HCT116 (cell line): ENCODE measurements around the gene KRT74. TPM values are rescaled to one million over a fixed set of nuclear protein-coding genes. Genes with fewer than 3 reads are reported as not detected.

Experiments
- ATAC-seq: fragments of 200-7000 bp; cut with Tn5 transposase; 2 replicates; pipeline ENCODE4 v1.9.1; 2020; ENCODE audit warnings: mild to moderate bottlenecking, moderate library complexity
- BruUV-seq: library from RNA; stranded (reverse); fragments of 400-500 nt; replicated peaks from 2 replicates; lab custom pipeline; 2021; lab: Mats Ljungman, UMichigan
- CTCF ChIA-PET: fragments of 300-600 bp; sonication (Branson Sonifier 250); formaldehyde crosslinking; loops from one replicate; lab custom pipeline; 2021; ENCODE audit warnings: antibody characterized with exemption; lab: Charles Lee
- POLR2A ChIA-PET: fragments of 300-600, 350-600 bp; sonication (Branson Sonifier 250); formaldehyde crosslinking; loops from one replicate; lab custom pipeline; 2021; ENCODE audit warnings: antibody characterized with exemption; lab: Charles Lee
- RAD21 ChIA-PET, 2 experiments: fragments of 300-600 bp; sonication (Branson Sonifier 250); formaldehyde crosslinking; loops; one replicate each; lab custom pipeline; 2023; ENCODE audit warnings: low total read pairs in 2 of 2; ENCODE audit not compliant: uncharacterized antibody in 2 of 2, unreplicated experiment in 2 of 2, low non-redundant PET in 1 of 2; lab: Charles Lee
- DNase-seq: peaks from one replicate; pipeline ENCODE4 v3.0.0-alpha.2; 2010; ENCODE audit warnings: low read depth, low spot score
- H2AFZ ChIP-seq: fragments of 200-600 bp; shearing (Covaris generic), sonication (generic); 2 replicates; pipeline ENCODE4 v1.6.1; 2017; ENCODE audit warnings: low read depth, mixed run types, mixed read lengths, antibody characterized with exemption, low read length; ENCODE audit not compliant: poor library complexity, severe bottlenecking
- H3K27ac ChIP-seq: 2 replicates; pipeline ENCODE4 v1.5.1; 2012; ENCODE audit warnings: low read depth, low read length
- H3K27me3 ChIP-seq: fragments of 200-600 bp; sonication (generic); 2 replicates; pipeline ENCODE4 v1.6.1; 2016; ENCODE audit warnings: mixed run types, low read length, mixed read lengths; ENCODE audit not compliant: insufficient read depth
- H3K36me3 ChIP-seq, 2 experiments: fragments of 200-500 bp in 1 of 2; fragments of 200-600 bp in 1 of 2; sonication (Bioruptor generic) in 1 of 2; sonication (generic) in 1 of 2; 2 replicates each; pipeline versions ENCODE4 v1.5.1 to v1.6.1; 2014 to 2016; ENCODE audit warnings: low read length in 2 of 2, inconsistent platforms in 1 of 2, mixed read lengths in 1 of 2, mixed run types in 1 of 2; ENCODE audit not compliant: insufficient read depth in 2 of 2, control insufficient read depth in 1 of 2
- H3K4me1 ChIP-seq, 2 experiments: fragments of 200-600 bp in 1 of 2; sonication (generic) in 1 of 2; 2 replicates each; pipeline versions ENCODE4 v1.5.1 to v1.6.1; 2012 to 2017; ENCODE audit warnings: low read length in 2 of 2, inconsistent platforms in 1 of 2, mild to moderate bottlenecking in 1 of 2, mixed read lengths in 1 of 2, mixed run types in 1 of 2, moderate library complexity in 1 of 2; ENCODE audit not compliant: insufficient read depth in 2 of 2, control insufficient read depth in 1 of 2
- H3K4me2 ChIP-seq: fragments of 200-600 bp; sonication (generic); 2 replicates; pipeline ENCODE4 v1.6.1; 2017; ENCODE audit warnings: mixed run types, low read length, mixed read lengths
- H3K4me3 ChIP-seq, 2 experiments: fragments of 200-600 bp in 1 of 2; sonication (generic) in 1 of 2; replicated peaks in 1 of 2; 2 replicates each; pipeline ENCODE4 v1.5.1; 2011 to 2016; ENCODE audit warnings: low read length in 2 of 2, control low read depth in 1 of 2, low read depth in 1 of 2, mild to moderate bottlenecking in 1 of 2, mixed read lengths in 1 of 2, mixed run types in 1 of 2
- H3K79me2 ChIP-seq: fragments of 200-600 bp; sonication (generic); 2 replicates; pipeline ENCODE4 v1.6.1; 2017; ENCODE audit warnings: mild to moderate bottlenecking, mixed run types, low read length, moderate library complexity, mixed read lengths; ENCODE audit not compliant: insufficient read depth
- H3K9ac ChIP-seq: fragments of 200-600 bp; sonication (generic); 2 replicates; pipeline ENCODE4 v1.6.1; 2016; ENCODE audit warnings: low read length, mixed read lengths
- H3K9me2 ChIP-seq: fragments of 200-600 bp; sonication (generic), shearing (Covaris generic); 2 replicates; pipeline ENCODE4 v1.6.1; 2017; ENCODE audit warnings: mixed run types, mild to moderate bottlenecking, moderate library complexity; ENCODE audit not compliant: insufficient read depth
- H3K9me3 ChIP-seq, 2 experiments: fragments of 200-500 bp in 1 of 2; fragments of 200-600 bp in 1 of 2; sonication (Bioruptor generic) in 1 of 2; sonication (generic) in 1 of 2; 2 replicates each; pipeline ENCODE4 v1.6.1; 2014 to 2017; ENCODE audit warnings: low read length in 2 of 2, mixed read lengths in 2 of 2, inconsistent platforms in 1 of 2, low read depth in 1 of 2, mild to moderate bottlenecking in 1 of 2, mixed run types in 1 of 2, moderate library complexity in 1 of 2; ENCODE audit not compliant: control insufficient read depth in 1 of 2, insufficient read depth in 1 of 2
- H4K20me1 ChIP-seq: fragments of 200-600 bp; sonication (generic), shearing (Covaris generic); 2 replicates; pipeline ENCODE4 v1.6.1; 2017; ENCODE audit warnings: mixed run types, mild to moderate bottlenecking, moderate library complexity; ENCODE audit not compliant: insufficient read depth
- CEBPB ChIP-seq: IDR thresholded peaks from 2 replicates; pipeline ENCODE4 v1.6.1; 2012; ENCODE audit warnings: low read depth
- EGR1 ChIP-seq: IDR thresholded peaks from 2 replicates; pipeline ENCODE4 v1.6.1; 2012; ENCODE audit warnings: low read depth
- ELF1 ChIP-seq: IDR thresholded peaks from 2 replicates; pipeline ENCODE4 v1.6.1; 2012; ENCODE audit warnings: low read depth, borderline replicate concordance
- EZH2phosphoT487 ChIP-seq: fragments of 200-600 bp; IDR thresholded peaks from 2 replicates; pipeline ENCODE4 v1.6.1; 2018; ENCODE audit warnings: antibody characterized with exemption, borderline replicate concordance
- FOSL1 ChIP-seq: IDR thresholded peaks from 2 replicates; pipeline ENCODE4 v1.6.1; 2012; ENCODE audit warnings: low read depth
- SP1 ChIP-seq: IDR thresholded peaks from 2 replicates; pipeline ENCODE4 v1.6.1; 2012; ENCODE audit warnings: low read depth
- SRF ChIP-seq: IDR thresholded peaks from 2 replicates; pipeline ENCODE4 v1.6.1; 2012; ENCODE audit warnings: low read depth
- TCF7L2 ChIP-seq: IDR thresholded peaks from 2 replicates; pipeline ENCODE4 v1.7.0; 2011; ENCODE audit warnings: borderline replicate concordance, inconsistent platforms; ENCODE audit not compliant: insufficient read depth, insufficient read length; ENCODE audit errors: extremely low read depth
- YY1 ChIP-seq: IDR thresholded peaks from 2 replicates; pipeline ENCODE4 v1.6.1; 2011; ENCODE audit warnings: low read length, low read depth, moderate library complexity, mild to moderate bottlenecking; ENCODE audit not compliant: insufficient replicate concordance; ENCODE audit errors: extremely low read depth
- ZFX ChIP-seq: fragments of 450-650 bp; IDR thresholded peaks from 2 replicates; pipeline ENCODE4 v1.6.1; 2017
- ZNF274 ChIP-seq: fragments of 200-500 bp; sonication (Bioruptor generic); IDR thresholded peaks from 2 replicates; pipeline ENCODE4 v1.6.1; 2014; ENCODE audit warnings: mild to moderate bottlenecking, low read depth, low read length, inconsistent platforms
- intact Hi-C: fragments of 100-400 bp; cut with micrococcal nuclease; formaldehyde crosslinking; loops from 2 replicates; pipeline ENCODE4 v1.10.0; 2022
- total RNA-seq: library from RNA; stranded (reverse); gene quantifications from one replicate; pipeline ENCODE4 v1.2.1, GENCODE V29; 2021; ENCODE audit not compliant: unreplicated experiment
- TF ChIP-seq, protein P1 (sequence below), 3 experiments: fragments of 200-600 bp in 1 of 3; sonication (generic) in 1 of 3; IDR thresholded peaks in 2 of 3; conservative IDR thresholded peaks in 1 of 3; 2 replicates each; pipeline ENCODE4 v1.5.1; 2012 to 2017; ENCODE audit warnings: low read depth in 2 of 3, low read length in 2 of 3, antibody characterized with exemption in 1 of 3, borderline replicate concordance in 1 of 3, control low read depth in 1 of 3, mild to moderate bottlenecking in 1 of 3, mixed read lengths in 1 of 3, mixed run types in 1 of 3, moderate library complexity in 1 of 3; ENCODE audit not compliant: insufficient read depth in 1 of 3
- TF ChIP-seq, protein P2 (sequence below): IDR thresholded peaks from 2 replicates; pipeline ENCODE4 v1.6.1; 2012; ENCODE audit warnings: low read depth
- TF ChIP-seq, protein P3 (sequence below): IDR thresholded peaks from 2 replicates; pipeline ENCODE4 v1.6.1; 2012
- TF ChIP-seq, protein P4 (sequence below): IDR thresholded peaks from 2 replicates; pipeline ENCODE4 v1.6.1; 2012

The KRT74 gene
- total RNA-seq, 1 experiment from 2014 or later = not detected

DNA sequence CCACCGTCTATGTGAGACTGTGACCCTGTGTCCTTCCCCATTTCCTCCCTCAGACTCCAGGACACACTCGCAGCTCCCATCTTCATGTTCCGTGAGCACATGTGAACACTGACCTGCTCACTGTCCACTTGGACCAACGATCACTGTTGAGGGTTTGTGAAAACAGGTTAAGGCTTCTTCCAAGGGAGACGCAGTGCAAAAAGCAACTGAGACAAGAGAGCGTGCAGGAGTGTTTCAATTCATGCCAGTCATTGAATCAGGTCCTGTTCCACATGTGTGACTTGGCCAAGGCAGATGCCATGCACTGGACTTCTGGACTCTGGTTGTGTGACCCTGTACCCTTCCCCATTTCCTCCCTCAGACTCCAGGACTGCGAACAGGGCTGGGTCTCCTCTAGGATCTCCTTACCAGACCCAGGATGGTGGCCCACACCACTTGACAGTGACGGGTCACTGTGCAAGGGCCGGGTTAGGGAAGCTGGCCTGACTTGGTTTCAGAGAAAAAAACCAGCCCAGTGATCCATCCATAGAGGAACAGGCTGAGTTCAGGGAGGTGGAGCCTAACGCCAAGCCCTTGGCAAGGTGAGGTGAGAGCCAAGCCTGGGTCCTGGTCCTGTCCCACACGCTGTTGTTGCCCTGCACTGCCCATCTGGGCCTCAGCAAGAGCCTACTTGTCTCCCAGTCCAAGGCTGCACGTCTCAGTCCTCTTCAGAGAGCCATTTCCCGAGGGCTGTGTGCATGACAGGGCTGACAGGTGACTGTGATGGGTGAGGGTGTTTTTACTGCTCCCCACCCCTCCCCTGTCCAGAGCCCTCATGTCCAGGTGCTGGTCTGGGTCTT is 47.8 kb downstream of the KRT74 start:
- no peak overlapping the region for H3K9ac ChIP-seq
- no peak overlapping the region; the same call in 1 of the 2 replicates for H3K4me2 ChIP-seq
- H3K27me3 ChIP-seq = no peaks in the 10 kb centered on the region
- no peak for ATAC-seq
- H3K4me1 ChIP-seq = peaks cover 30 to 51% of the 10 kb centered on the region in 2 experiments
- BruUV-seq = no TSS peak
- no peak for TF ChIP-seq EZH2phosphoT487
- no peak for TF ChIP-seq CEBPB
- TF ChIP-seq, protein P1, sequence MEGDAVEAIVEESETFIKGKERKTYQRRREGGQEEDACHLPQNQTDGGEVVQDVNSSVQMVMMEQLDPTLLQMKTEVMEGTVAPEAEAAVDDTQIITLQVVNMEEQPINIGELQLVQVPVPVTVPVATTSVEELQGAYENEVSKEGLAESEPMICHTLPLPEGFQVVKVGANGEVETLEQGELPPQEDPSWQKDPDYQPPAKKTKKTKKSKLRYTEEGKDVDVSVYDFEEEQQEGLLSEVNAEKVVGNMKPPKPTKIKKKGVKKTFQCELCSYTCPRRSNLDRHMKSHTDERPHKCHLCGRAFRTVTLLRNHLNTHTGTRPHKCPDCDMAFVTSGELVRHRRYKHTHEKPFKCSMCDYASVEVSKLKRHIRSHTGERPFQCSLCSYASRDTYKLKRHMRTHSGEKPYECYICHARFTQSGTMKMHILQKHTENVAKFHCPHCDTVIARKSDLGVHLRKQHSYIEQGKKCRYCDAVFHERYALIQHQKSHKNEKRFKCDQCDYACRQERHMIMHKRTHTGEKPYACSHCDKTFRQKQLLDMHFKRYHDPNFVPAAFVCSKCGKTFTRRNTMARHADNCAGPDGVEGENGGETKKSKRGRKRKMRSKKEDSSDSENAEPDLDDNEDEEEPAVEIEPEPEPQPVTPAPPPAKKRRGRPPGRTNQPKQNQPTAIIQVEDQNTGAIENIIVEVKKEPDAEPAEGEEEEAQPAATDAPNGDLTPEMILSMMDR (IDR thresholded peaks at IDR 0.05 in 2 of 3, conservative IDR thresholded peaks at IDR 0.05 in 1 of 3; ENCODE audit: borderline replicate concordance in 1 of 3, insufficient read depth in 1 of 3, low read depth in 2 of 3, low read length in 2 of 3) = no peak
- TF ChIP-seq TCF7L2 = no peak
- TF ChIP-seq EGR1 = no peak
- TF ChIP-seq SRF = no peak
- TF ChIP-seq SP1 = no peak
- no peak for TF ChIP-seq ELF1
- no peak for TF ChIP-seq ZFX
- TF ChIP-seq YY1 = no peak
- no peak for TF ChIP-seq FOSL1
- TF ChIP-seq, protein P2, sequence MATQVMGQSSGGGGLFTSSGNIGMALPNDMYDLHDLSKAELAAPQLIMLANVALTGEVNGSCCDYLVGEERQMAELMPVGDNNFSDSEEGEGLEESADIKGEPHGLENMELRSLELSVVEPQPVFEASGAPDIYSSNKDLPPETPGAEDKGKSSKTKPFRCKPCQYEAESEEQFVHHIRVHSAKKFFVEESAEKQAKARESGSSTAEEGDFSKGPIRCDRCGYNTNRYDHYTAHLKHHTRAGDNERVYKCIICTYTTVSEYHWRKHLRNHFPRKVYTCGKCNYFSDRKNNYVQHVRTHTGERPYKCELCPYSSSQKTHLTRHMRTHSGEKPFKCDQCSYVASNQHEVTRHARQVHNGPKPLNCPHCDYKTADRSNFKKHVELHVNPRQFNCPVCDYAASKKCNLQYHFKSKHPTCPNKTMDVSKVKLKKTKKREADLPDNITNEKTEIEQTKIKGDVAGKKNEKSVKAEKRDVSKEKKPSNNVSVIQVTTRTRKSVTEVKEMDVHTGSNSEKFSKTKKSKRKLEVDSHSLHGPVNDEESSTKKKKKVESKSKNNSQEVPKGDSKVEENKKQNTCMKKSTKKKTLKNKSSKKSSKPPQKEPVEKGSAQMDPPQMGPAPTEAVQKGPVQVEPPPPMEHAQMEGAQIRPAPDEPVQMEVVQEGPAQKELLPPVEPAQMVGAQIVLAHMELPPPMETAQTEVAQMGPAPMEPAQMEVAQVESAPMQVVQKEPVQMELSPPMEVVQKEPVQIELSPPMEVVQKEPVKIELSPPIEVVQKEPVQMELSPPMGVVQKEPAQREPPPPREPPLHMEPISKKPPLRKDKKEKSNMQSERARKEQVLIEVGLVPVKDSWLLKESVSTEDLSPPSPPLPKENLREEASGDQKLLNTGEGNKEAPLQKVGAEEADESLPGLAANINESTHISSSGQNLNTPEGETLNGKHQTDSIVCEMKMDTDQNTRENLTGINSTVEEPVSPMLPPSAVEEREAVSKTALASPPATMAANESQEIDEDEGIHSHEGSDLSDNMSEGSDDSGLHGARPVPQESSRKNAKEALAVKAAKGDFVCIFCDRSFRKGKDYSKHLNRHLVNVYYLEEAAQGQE = no peak
- TF ChIP-seq, protein P3, sequence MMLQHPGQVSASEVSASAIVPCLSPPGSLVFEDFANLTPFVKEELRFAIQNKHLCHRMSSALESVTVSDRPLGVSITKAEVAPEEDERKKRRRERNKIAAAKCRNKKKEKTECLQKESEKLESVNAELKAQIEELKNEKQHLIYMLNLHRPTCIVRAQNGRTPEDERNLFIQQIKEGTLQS = no peak
- TF ChIP-seq, protein P4, sequence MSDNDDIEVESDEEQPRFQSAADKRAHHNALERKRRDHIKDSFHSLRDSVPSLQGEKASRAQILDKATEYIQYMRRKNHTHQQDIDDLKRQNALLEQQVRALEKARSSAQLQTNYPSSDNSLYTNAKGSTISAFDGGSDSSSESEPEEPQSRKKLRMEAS = no peak
- TF ChIP-seq ZNF274 = no peak
- H3K27ac ChIP-seq = no peak overlapping the region
- ChIA-PET RAD21 (no interaction called here), POLR2A (no interaction called here), CTCF (no interaction called here)
- H3K9me3 ChIP-seq = no peaks in the 10 kb centered on the region
- H3K9me2 ChIP-seq = no peaks in the 10 kb centered on the region
- no peaks in the 10 kb centered on the region for H3K79me2 ChIP-seq
- no peak overlapping the region for H2AFZ ChIP-seq
- H3K36me3 ChIP-seq = no peaks in the 10 kb centered on the region
- no peak for DNase-seq
- H4K20me1 ChIP-seq = no peaks in the 10 kb centered on the region
- intact Hi-C loops = no loop called here
- H3K4me3 ChIP-seq = no peak overlapping the region
